Skeletal muscle tissue (tissue), 5 donors: ENCODE results near the gene GRM1. TPM values are rescaled to one million over a fixed set of nuclear protein-coding genes. Genes with fewer than 3 reads are reported as not detected.

Experiments used
- H3K27ac ChIP-seq: one replicate; pipeline ENCODE4 v1.7.0; 2013; ENCODE audit warnings: mild to moderate bottlenecking, low read depth, low read length, inconsistent platforms
- H3K27me3 ChIP-seq, 3 donors: one replicate each; pipeline ENCODE4 v1.7.0; 2013; ENCODE audit warnings: low read length in 3 of 3; ENCODE audit not compliant: control insufficient read depth in 3 of 3, insufficient read depth in 3 of 3
- H3K36me3 ChIP-seq, 3 donors: one replicate each; pipeline ENCODE4 v1.7.0; 2013; ENCODE audit warnings: low read length in 3 of 3; ENCODE audit not compliant: control insufficient read depth in 3 of 3, insufficient read depth in 3 of 3
- H3K4me1 ChIP-seq, 3 donors: one replicate each; pipeline ENCODE4 v1.7.0; 2013; ENCODE audit warnings: low read length in 3 of 3, mild to moderate bottlenecking in 3 of 3; ENCODE audit not compliant: control insufficient read depth in 3 of 3, insufficient read depth in 3 of 3
- H3K4me3 ChIP-seq, 3 donors: one replicate each; pipeline ENCODE4 v1.7.0; 2013; ENCODE audit warnings: low read length in 3 of 3
- H3K9ac ChIP-seq, 3 donors: one replicate each; pipeline ENCODE4 v1.7.0; 2013; ENCODE audit warnings: low read length in 3 of 3, mild to moderate bottlenecking in 3 of 3, moderate library complexity in 2 of 3, low read depth in 1 of 3
- H3K9me3 ChIP-seq, 3 donors: one replicate each; pipeline ENCODE4 v1.7.0; 2013; ENCODE audit warnings: low read length in 3 of 3; ENCODE audit not compliant: control insufficient read depth in 3 of 3
- small RNA-seq: library from RNA; depleted of rRNA; stranded (forward); fragments of <200 nt; gene quantifications from one replicate; pipeline ENCODE3, GENCODE V24; 2014
- total RNA-seq: library from RNA; depleted of rRNA; stranded (reverse); fragments of >200 nt; gene quantifications from one replicate; pipeline ENCODE4 v1.2.3, GENCODE V29; 2014
- donor health status: Osteomylitis.

The GRM1 gene
- total RNA-seq, 1 donor from 2014 or later = under 0.01 TPM

- Histone ChIP-seq H3K4me3 (no peak overlapping the region), H3K4me1 (no peaks in the 10 kb centered on the region), H3K36me3 (no peaks in the 10 kb centered on the region), H3K27me3 (no peaks in the 10 kb centered on the region), H3K9me3 (no peaks in the 10 kb centered on the region), H3K27ac (no peak overlapping the region), H3K9ac (no peak overlapping the region)
Observed at GRCh38 chr6:146445233-146445632, 416.4 kb downstream of the GRM1 start.

GRCh38 chr6:146456886-146457285 lies 428.0 kb downstream of the GRM1 start:
- Histone ChIP-seq H3K36me3 (no peaks in the 10 kb centered on the region), H3K9me3 (peaks cover 0 to 4% (median 0%) of the 10 kb centered on the region in 3 donors), H3K27ac (no peak overlapping the region), H3K4me1 (no peaks in the 10 kb centered on the region), H3K4me3 (no peak overlapping the region), H3K27me3 (no peaks in the 10 kb centered on the region), H3K9ac (no peak overlapping the region)

DNA sequence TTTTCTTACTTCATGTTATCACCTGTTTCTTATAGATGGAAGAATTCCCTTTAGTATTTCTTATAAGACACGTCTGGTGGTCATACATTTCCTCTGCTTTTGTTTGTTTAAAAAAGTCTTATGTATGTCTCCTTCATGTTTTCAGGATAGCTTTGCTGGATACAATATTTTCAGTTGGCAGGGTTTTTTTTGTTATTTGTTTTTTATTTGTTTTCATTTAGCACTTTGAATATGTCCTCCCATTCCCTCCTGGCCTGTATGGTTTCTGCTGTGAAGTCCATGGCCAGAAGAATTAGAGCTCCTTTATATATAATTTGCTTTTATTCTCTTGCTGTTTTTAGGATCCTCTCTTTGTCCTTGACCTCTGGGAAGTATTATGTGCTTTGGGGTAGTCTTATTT lies 432.1 kb downstream of the GRM1 start:
- no peak overlapping the region for H3K4me3 ChIP-seq
- peaks cover 0 to 4% (median 0%) of the 10 kb centered on the region in 3 donors for H3K9me3 ChIP-seq

DNA sequence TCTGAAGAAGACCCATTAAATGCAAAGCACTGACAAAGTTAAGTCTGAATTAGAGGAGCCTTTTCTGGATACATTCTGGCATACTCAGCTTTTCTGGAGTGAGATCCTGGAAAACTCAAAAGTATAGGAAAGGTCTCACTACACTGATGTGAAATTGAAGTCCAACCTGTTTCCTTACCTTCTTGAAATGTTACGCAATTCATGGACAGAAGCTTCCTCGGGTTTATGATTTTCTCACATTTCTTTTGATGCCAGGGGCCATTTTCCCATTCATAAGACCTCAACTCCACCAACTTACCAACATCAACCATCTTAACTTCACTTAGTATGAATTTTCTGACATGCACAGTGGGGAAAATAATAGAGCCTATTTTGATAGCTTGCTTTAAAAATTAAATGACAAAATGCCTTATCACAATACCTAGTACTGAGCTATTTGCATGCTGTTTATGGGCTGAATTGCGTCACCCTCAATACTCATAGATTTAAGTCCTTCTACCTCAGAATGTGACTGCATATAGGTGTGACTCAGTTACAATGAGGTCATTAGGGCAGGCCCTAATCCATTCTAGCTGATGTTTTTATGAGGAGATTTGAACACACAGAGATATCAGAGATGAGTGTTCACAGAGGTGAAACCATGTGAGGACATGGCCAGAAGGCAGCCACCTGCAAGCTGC lies 441.4 kb downstream of the GRM1 start:
- Histone ChIP-seq H3K27ac (no peak overlapping the region), H3K9me3 (no peaks in the 10 kb centered on the region), H3K4me1 (no peaks in the 10 kb centered on the region), H3K4me3 (no peak overlapping the region), H3K27me3 (no peaks in the 10 kb centered on the region), H3K9ac (no peak overlapping the region), H3K36me3 (no peaks in the 10 kb centered on the region)

More for the DNA sequence above, 432.1 kb downstream of the GRM1 start:
- H3K36me3 ChIP-seq = no peaks in the 10 kb centered on the region
- no peaks in the 10 kb centered on the region for H3K4me1 ChIP-seq
- H3K9ac ChIP-seq = no peak overlapping the region
- H3K27me3 ChIP-seq = no peaks in the 10 kb centered on the region
- no peak overlapping the region for H3K27ac ChIP-seq

- Histone ChIP-seq H3K9me3 (peaks cover 0 to 4% (median 0%) of the 10 kb centered on the region in 3 donors), H3K27ac (no peak overlapping the region), H3K4me3 (no peak overlapping the region), H3K4me1 (no peaks in the 10 kb centered on the region), H3K9ac (no peak overlapping the region), H3K36me3 (no peaks in the 10 kb centered on the region), H3K27me3 (no peaks in the 10 kb centered on the region)
Observed at GRCh38 chr6:146472918-146473317, 444.1 kb downstream of the GRM1 start.

DNA sequence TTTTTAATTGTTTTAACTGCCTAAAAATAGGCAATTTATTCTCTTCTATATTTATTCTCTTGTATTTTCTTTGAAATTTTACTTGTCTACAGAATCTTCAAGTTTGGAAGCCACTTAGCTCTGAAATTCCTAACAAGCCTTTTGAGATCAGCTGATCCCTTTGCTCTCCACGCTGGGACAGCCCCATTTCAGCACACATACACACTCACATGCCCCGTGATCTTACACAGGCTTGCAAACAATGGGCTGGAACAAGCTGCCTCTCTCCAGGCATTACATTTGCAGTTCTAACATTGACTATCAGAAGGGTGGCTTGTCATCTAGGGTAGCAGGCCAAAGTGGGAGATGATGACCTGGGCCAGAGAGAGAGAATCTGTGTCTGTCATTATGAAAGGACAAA lies 452.7 kb downstream of the GRM1 start:
- H3K4me3 ChIP-seq = no peak overlapping the region
- no peaks in the 10 kb centered on the region for H3K4me1 ChIP-seq
- no peaks in the 10 kb centered on the region for H3K27me3 ChIP-seq
- H3K9me3 ChIP-seq = peaks cover 0 to 4% (median 0%) of the 10 kb centered on the region in 3 donors
- H3K27ac ChIP-seq = no peak overlapping the region
- no peaks in the 10 kb centered on the region for H3K36me3 ChIP-seq
- no peak overlapping the region for H3K9ac ChIP-seq

DNA sequence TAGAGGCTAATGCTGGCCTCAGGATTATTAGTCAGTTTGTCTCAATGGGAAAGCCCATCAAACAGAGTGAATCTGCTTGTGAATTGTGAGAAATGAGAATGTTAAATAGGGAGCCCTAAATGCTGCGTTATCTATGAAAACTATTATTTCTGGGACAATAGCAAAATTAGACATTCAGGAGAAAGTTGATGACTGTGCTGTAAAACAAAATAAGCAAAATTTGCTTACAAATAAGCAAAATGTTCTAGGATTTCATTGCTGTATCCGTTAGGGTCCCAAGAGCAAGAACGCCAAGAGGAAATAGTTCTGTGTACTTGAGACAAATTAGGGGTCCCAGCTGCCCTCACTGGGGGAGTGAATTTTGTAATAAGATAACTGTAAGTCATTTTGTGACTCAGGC lies 455.5 kb downstream of the GRM1 start:
- Histone ChIP-seq H3K9me3 (peaks cover 0 to 4% (median 0%) of the 10 kb centered on the region in 3 donors), H3K27me3 (no peaks in the 10 kb centered on the region), H3K27ac (no peak overlapping the region), H3K9ac (no peak overlapping the region), H3K4me3 (no peak overlapping the region), H3K36me3 (no peaks in the 10 kb centered on the region), H3K4me1 (no peaks in the 10 kb centered on the region)

Small RNA genes lying within 50 kb of the gene (small RNA-seq; reads per million reads assigned to genes)
- gene RNA5SP222 = not detected

Other genes with a start within 250 kb of the GRM1 start
- 14.1 TPM for gene FBXO30, start 214.3 kb upstream of the GRM1 start, total RNA-seq
- gene SHPRH, start 64.7 kb upstream of the GRM1 start, total RNA-seq = 40.2 TPM